ENCODE results near the gene WNK3.

Gene WNK3

DNA sequence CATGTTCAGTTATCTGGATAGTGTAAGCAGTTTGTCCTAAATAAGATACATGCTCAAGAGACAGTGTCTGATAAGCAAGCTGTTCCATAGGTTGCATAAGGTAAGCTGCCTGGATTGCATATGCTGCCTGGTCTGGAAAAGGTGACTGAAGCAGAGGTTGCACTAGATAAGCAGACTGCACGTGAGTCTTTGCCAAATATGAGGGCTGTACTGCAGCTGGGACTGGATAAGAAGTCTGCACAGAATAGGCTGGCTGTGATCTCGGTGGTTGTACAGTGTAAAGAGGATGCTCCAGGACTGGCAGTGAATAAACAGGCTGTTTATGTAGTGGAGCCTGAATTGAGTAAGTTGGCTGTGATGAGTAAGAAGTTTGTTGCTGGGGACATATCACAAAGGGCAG lies 68.9 kb downstream of the WNK3 start:
- Histone ChIP-seq H3K4me1 (ENCODE audit: control insufficient read depth, low read length) (no peaks in the 10 kb centered on the region), H3K4me2 (ENCODE audit: low read length) (no peak overlapping the region), H3K79me2 (ENCODE audit: control insufficient read depth, low read length) (no peaks in the 10 kb centered on the region), H3K9me2 (replicated peaks; ENCODE audit: control insufficient read depth, low read length) (no peaks in the 10 kb centered on the region), H3K27ac (ENCODE audit: low read depth, low read length) (no peak overlapping the region), H3F3A (ENCODE audit: control insufficient read depth, insufficient read depth) (no peaks in the 10 kb centered on the region), H3K27me3 (ENCODE audit: control insufficient read depth, low read length) (no peaks in the 10 kb centered on the region), H3K9me3 (ENCODE audit: control insufficient read depth, insufficient read depth, low read length) (no peaks in the 10 kb centered on the region), H4K20me1 (ENCODE audit: control insufficient read depth, insufficient read depth, low read depth, low read length) (no peaks in the 10 kb centered on the region), H3K4me3 (ENCODE audit: low read length) (no peak overlapping the region), H3K36me3 (ENCODE audit: control insufficient read depth, low read length) (no peaks in the 10 kb centered on the region)
- TF ChIP-seq, protein P1, sequence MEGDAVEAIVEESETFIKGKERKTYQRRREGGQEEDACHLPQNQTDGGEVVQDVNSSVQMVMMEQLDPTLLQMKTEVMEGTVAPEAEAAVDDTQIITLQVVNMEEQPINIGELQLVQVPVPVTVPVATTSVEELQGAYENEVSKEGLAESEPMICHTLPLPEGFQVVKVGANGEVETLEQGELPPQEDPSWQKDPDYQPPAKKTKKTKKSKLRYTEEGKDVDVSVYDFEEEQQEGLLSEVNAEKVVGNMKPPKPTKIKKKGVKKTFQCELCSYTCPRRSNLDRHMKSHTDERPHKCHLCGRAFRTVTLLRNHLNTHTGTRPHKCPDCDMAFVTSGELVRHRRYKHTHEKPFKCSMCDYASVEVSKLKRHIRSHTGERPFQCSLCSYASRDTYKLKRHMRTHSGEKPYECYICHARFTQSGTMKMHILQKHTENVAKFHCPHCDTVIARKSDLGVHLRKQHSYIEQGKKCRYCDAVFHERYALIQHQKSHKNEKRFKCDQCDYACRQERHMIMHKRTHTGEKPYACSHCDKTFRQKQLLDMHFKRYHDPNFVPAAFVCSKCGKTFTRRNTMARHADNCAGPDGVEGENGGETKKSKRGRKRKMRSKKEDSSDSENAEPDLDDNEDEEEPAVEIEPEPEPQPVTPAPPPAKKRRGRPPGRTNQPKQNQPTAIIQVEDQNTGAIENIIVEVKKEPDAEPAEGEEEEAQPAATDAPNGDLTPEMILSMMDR (IDR thresholded peaks at IDR 0.05; ENCODE audit: low read depth, low read length, poor library complexity, severe bottlenecking), result no peak
- TF ChIP-seq EZH2phosphoT487 (IDR thresholded peaks at IDR 0.05; ENCODE audit: borderline replicate concordance, low read length), result no peak

DNA sequence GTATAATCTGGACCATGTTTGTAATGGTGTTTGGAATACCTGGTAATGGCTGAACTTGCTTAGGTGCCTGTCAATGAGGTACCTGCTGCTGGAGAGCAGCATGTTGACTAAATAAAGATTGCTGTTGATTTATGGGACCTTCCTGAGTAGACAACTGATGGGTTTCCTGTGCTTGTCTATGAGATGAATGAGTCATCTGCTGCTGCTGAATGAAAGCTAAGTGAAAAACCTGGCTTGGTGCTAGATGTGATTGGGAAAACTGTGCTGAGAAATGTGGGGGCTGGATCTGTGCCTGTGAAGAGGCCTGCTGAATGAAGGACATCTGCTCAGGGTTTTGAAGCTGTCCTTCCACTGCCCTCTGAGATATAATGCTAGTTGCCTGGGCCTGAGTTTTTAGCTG lies 69.6 kb downstream of the WNK3 start:
- H3K4me1 ChIP-seq (ENCODE audit: control insufficient read depth, low read length), result no peaks in the 10 kb centered on the region
- H3F3A ChIP-seq (ENCODE audit: control insufficient read depth, insufficient read depth), result no peaks in the 10 kb centered on the region
- no peaks in the 10 kb centered on the region for H3K79me2 ChIP-seq (ENCODE audit: control insufficient read depth, low read length)
- H3K27ac ChIP-seq (ENCODE audit: low read depth, low read length), result no peak overlapping the region
- TF ChIP-seq, protein P1 (IDR thresholded peaks at IDR 0.05; ENCODE audit: low read depth, low read length, poor library complexity, severe bottlenecking), result no peak
- no peak for TF ChIP-seq EZH2phosphoT487 (IDR thresholded peaks at IDR 0.05; ENCODE audit: borderline replicate concordance, low read length)
- no peaks in the 10 kb centered on the region for H3K9me2 ChIP-seq (replicated peaks; ENCODE audit: control insufficient read depth, low read length)
- no peak overlapping the region for H3K4me3 ChIP-seq (ENCODE audit: low read length)
- no peak overlapping the region for H3K4me2 ChIP-seq (ENCODE audit: low read length)
- H4K20me1 ChIP-seq (ENCODE audit: control insufficient read depth, insufficient read depth, low read depth, low read length), result no peaks in the 10 kb centered on the region
- no peaks in the 10 kb centered on the region for H3K36me3 ChIP-seq (ENCODE audit: control insufficient read depth, low read length)
- H3K27me3 ChIP-seq (ENCODE audit: control insufficient read depth, low read length), result no peaks in the 10 kb centered on the region
- H3K9me3 ChIP-seq (ENCODE audit: control insufficient read depth, insufficient read depth, low read length), result no peaks in the 10 kb centered on the region

DNA sequence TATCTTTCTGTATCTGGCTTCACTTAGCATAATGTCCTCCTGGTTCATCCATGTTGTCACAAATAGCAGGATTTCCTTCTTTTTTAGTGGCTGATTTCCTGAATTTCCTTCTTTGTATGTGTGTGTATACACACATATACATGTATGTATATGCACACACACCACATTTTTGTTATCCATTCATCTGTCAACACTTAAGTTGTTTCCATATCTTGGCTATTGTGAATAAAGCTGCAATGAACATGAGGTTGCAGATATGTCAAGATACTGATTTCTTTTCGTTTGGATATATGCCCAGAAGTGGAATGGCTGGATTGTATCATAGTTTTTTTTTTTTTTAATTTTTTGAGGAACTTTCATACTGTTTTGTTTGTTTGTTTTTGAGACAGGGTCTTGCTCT lies 76.2 kb downstream of the WNK3 start:
- H3K27me3 ChIP-seq (ENCODE audit: control insufficient read depth, low read length), result no peaks in the 10 kb centered on the region
- no peak for TF ChIP-seq EZH2phosphoT487 (IDR thresholded peaks at IDR 0.05; ENCODE audit: borderline replicate concordance, low read length)
- TF ChIP-seq, protein P1 (IDR thresholded peaks at IDR 0.05; ENCODE audit: low read depth, low read length, poor library complexity, severe bottlenecking), result no peak

DNA sequence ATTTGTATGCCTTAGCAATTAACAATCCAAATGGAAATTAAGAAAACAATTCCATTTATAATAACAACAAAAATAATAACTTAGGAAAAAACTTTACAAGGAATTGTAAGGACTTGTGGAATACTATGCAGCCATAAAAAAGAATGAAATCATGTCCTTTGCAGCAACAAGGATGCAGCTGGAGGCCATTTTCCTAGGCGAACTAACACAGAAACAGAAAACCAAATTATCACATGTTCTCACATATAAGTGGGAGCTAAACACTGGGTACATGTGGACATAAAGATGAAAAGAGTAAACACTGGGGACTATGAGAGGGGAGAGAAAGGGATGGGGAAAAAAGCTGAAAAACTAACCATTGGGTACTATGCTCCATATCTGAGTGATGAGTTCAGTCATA lies 77.4 kb downstream of the WNK3 start:
- Histone ChIP-seq H3K27ac (ENCODE audit: low read depth, low read length) (no peak overlapping the region), H3K9me3 (ENCODE audit: control insufficient read depth, insufficient read depth, low read length) (no peaks in the 10 kb centered on the region), H3K79me2 (ENCODE audit: control insufficient read depth, low read length) (no peaks in the 10 kb centered on the region), H3K4me3 (ENCODE audit: low read length) (no peak overlapping the region), H3K9me2 (replicated peaks; ENCODE audit: control insufficient read depth, low read length) (no peaks in the 10 kb centered on the region), H3K36me3 (ENCODE audit: control insufficient read depth, low read length) (no peaks in the 10 kb centered on the region), H3K27me3 (ENCODE audit: control insufficient read depth, low read length) (no peaks in the 10 kb centered on the region), H3F3A (ENCODE audit: control insufficient read depth, insufficient read depth) (no peaks in the 10 kb centered on the region), H3K4me2 (ENCODE audit: low read length) (no peak overlapping the region), H3K4me1 (ENCODE audit: control insufficient read depth, low read length) (no peaks in the 10 kb centered on the region), H4K20me1 (ENCODE audit: control insufficient read depth, insufficient read depth, low read depth, low read length) (no peaks in the 10 kb centered on the region)
- TF ChIP-seq, protein P1 (IDR thresholded peaks at IDR 0.05; ENCODE audit: low read depth, low read length, poor library complexity, severe bottlenecking), result no peak
- no peak for TF ChIP-seq EZH2phosphoT487 (IDR thresholded peaks at IDR 0.05; ENCODE audit: borderline replicate concordance, low read length)

More for the DNA sequence above, 76.2 kb downstream of the WNK3 start:
- Histone ChIP-seq H3K9me2 (replicated peaks; ENCODE audit: control insufficient read depth, low read length) (no peaks in the 10 kb centered on the region), H3F3A (ENCODE audit: control insufficient read depth, insufficient read depth) (no peaks in the 10 kb centered on the region), H3K4me2 (ENCODE audit: low read length) (no peak overlapping the region), H3K79me2 (ENCODE audit: control insufficient read depth, low read length) (no peaks in the 10 kb centered on the region), H3K4me1 (ENCODE audit: control insufficient read depth, low read length) (no peaks in the 10 kb centered on the region), H4K20me1 (ENCODE audit: control insufficient read depth, insufficient read depth, low read depth, low read length) (no peaks in the 10 kb centered on the region), H3K36me3 (ENCODE audit: control insufficient read depth, low read length) (no peaks in the 10 kb centered on the region), H3K9me3 (ENCODE audit: control insufficient read depth, insufficient read depth, low read length) (no peaks in the 10 kb centered on the region), H3K27ac (ENCODE audit: low read depth, low read length) (no peak overlapping the region), H3K4me3 (ENCODE audit: low read length) (no peak overlapping the region)
